Neuron (in vitro differentiated cells): ENCODE results near the gene KPNA3.
"Not testable (repeated sequence)": the region's sequence is repeated elsewhere in the genome, so short reads cannot be mapped to it uniquely, and the experiment has no call there.

Experiments
- H2AFZ ChIP-seq: one replicate; pipeline ENCODE4 v1.6.1; 2013; ENCODE audit warnings: low read depth, mild to moderate bottlenecking, inconsistent platforms, low read length, moderate library complexity
- H3K27me3 ChIP-seq: one replicate; pipeline ENCODE4 v1.6.1; 2013; ENCODE audit warnings: low read length; ENCODE audit not compliant: insufficient read depth
- H3K36me3 ChIP-seq: one replicate; pipeline ENCODE4 v1.6.1; 2013; ENCODE audit warnings: low read length; ENCODE audit not compliant: insufficient read depth
- H3K4me1 ChIP-seq: one replicate; pipeline ENCODE4 v1.6.1; 2013; ENCODE audit warnings: low read length; ENCODE audit not compliant: insufficient read depth
- H3K4me3 ChIP-seq: 2 replicates; pipeline ENCODE4 v1.5.1; 2013; ENCODE audit warnings: mild to moderate bottlenecking, low read length, moderate library complexity
- H3K9me3 ChIP-seq: one replicate; pipeline ENCODE4 v1.6.1; 2013; ENCODE audit warnings: low read length

KPNA3 gene

DNA sequence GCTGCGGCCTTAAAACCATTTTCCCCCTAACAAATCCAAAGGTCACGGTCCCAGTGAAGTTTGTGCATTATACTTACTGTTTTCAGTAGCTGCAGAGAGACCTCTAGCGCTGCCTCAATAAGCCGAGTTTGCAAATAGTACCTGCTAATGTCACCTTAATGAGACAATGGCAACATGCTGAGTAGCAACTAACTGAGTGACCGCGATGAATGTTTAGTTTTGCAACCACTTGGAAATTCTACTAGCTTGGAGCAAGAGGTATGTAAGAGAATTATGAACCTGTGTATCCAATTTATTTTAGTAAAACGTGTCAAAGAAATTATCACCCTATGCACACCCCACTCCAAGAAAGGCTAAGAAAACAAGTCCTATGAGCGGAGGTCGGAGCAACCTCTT lies 1.2 kb downstream of the KPNA3 start:
- Histone ChIP-seq H3K27me3 (no peaks in the 10 kb centered on the region), H2AFZ (peak overlapping the region; percentile 73), H3K9me3 (peaks cover 4% of the 10 kb centered on the region), H3K36me3 (no peaks in the 10 kb centered on the region), H3K4me3 (peak overlapping the region; percentile 74), H3K4me1 (peaks cover 14% of the 10 kb centered on the region)

DNA sequence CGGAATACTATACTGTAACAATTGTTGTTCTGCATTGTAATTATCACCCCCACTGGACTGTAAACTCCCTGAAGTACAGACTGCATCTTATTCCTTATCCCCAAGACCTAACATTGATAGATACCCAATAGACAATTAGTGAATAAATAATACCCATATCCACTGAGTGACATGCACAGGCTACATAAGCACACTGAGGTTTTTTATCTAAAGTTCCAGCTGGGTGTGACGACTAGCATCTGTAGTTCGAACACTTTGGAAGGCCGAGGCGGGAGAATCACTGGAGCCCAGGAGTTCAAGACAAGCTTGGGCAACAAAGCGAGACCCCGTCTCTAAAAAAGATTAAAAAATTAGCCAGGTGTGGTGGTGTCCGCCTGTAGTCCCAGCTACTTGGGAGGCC lies 2.5 kb downstream of the KPNA3 start:
- H3K4me1 ChIP-seq: peaks cover 14% of the 10 kb centered on the region
- peak overlapping the region; percentile 74 for H3K4me3 ChIP-seq
- no peak overlapping the region for H2AFZ ChIP-seq
- H3K9me3 ChIP-seq: peaks cover 4% of the 10 kb centered on the region
- no peaks in the 10 kb centered on the region for H3K27me3 ChIP-seq
- H3K36me3 ChIP-seq: no peaks in the 10 kb centered on the region

DNA sequence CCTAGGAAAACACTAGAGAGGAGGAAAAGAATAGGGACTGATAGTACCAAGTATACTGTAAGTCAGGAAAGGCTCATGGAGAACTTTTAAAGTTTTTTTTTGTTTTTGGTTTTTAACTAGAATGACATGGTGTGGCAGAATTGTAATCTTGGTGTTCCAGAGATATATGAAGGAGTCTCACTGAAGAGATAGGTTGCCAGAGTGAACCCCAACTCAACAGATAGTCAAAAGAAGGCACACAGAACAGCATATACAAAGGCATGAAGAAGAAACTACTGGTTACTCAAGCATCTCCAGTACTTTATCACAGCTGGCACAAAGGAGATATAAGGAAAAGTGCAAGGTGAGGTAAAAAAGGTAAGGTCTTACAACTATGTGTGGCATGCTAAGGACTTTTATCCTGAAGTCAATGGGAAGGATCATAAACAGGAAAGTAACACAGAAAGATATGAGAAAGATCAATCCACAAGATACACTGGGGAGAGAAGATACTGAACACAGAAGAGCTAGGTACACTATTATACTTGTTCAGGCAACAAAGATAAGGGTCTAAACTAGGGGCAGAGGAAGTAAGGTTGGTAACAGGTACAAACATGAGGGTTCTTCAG lies 6.0 kb downstream of the KPNA3 start:
- H3K4me3 ChIP-seq: no peak overlapping the region
- no peak overlapping the region for H2AFZ ChIP-seq
- peaks cover 14% of the 10 kb centered on the region for H3K4me1 ChIP-seq
- H3K27me3 ChIP-seq: no peaks in the 10 kb centered on the region
- peaks cover 4% of the 10 kb centered on the region for H3K9me3 ChIP-seq
- H3K36me3 ChIP-seq: no peaks in the 10 kb centered on the region

DNA sequence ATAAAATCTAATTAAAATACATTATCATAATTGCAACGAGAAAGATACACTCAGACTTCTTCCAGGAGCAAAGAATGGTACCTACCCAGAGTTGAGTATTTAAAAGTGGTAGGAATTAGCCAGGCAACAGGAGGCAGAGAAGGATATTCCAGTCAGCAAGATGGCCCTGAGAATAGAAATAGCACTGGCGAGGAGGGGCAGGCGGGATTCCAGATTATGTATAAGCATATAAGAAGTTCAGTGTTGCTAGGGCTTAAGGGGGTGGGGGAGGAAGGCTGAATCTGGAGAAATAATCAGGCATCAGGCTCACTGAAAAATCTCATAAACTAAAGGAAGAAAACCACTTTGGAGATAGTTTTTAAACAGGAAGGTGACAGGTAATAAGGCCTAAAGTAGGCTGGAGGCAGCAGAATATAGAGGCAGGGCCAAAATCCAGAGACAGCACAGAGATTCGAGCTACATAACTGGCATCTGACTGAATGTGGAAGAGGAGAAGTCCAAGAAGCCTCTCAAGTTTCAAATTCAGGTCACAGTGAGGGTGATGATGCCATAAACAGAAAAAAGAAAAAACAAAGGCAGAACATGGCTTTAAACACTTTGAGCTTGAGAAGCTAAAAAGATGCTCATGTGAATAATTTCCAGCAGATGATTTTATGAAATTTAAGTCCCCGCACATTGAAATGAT lies 7.5 kb downstream of the KPNA3 start:
- Histone ChIP-seq H3K36me3 (no peaks in the 10 kb centered on the region), H3K27me3 (no peaks in the 10 kb centered on the region), H3K4me3 (no peak overlapping the region), H3K4me1 (peaks cover 5% of the 10 kb centered on the region), H2AFZ (no peak overlapping the region), H3K9me3 (peaks cover 4% of the 10 kb centered on the region)

DNA sequence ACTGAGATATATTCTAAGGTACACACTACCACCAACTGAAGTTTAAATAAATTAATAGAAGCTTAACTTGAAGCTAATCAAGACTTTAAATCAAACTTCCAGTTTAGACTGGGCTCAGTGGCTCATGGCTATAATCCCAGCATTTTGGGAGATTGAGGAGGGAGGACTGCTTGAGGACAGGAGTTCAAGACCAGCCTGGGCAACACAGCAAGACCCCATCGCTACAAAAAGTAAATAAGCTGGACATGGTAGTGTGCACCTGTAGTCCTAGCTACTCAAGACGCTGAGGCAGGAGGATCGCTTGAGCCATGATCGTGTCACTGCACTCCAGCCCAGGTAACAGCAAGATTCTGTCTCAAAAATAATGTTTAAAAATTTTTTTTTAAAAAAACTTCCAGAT lies 8.6 kb downstream of the KPNA3 start:
- Histone ChIP-seq H3K9me3 (peaks cover 4% of the 10 kb centered on the region), H3K27me3 (no peaks in the 10 kb centered on the region), H3K36me3 (no peaks in the 10 kb centered on the region), H2AFZ (no peak overlapping the region), H3K4me3 (no peak overlapping the region), H3K4me1 (no peaks in the 10 kb centered on the region)

DNA sequence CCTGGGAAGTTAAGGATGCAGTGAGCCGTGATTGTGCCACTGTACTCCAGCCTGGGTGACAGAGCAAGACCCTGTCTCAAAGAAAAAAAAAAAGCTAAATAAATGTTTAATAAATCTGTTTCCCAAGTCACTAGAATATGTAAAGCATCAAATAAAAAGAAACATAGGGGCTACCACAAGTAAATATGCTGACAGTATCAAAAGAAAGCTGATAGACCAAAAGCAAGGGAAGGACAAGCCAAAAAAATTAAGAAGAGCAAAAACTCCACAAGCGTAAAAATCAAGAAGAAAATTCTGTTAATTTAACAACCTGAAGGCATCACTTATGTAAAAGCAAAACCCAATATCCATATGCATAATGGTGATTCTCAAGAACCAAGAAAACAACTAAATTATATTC lies 9.7 kb downstream of the KPNA3 start:
- Histone ChIP-seq H2AFZ (no peak overlapping the region), H3K9me3 (peaks cover 4% of the 10 kb centered on the region), H3K4me3 (no peak overlapping the region), H3K36me3 (no peaks in the 10 kb centered on the region), H3K4me1 (no peaks in the 10 kb centered on the region), H3K27me3 (no peaks in the 10 kb centered on the region)

DNA sequence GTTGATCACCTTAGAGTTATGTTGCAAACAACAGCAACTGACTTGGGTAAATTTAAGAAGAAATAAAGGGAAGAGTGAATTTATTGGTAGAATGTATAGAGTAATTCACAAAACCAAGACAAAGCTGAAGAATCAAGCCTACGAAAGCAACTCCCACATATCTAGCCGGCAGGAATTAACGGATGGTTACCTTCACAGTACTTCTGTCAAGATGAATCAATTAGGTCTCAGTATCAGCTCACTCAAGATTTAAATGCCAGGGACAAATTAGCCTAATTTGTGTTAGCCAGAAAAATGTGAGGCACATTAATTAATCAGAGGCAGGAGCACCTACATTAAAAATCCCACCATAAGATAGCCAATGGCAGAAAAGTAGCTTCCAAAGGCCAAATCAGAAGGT lies 10.7 kb downstream of the KPNA3 start:
- Histone ChIP-seq H3K27me3 (no peaks in the 10 kb centered on the region), H3K36me3 (no peaks in the 10 kb centered on the region), H2AFZ (no peak overlapping the region), H3K4me1 (no peaks in the 10 kb centered on the region), H3K9me3 (peaks cover 4% of the 10 kb centered on the region), H3K4me3 (no peak overlapping the region)

DNA sequence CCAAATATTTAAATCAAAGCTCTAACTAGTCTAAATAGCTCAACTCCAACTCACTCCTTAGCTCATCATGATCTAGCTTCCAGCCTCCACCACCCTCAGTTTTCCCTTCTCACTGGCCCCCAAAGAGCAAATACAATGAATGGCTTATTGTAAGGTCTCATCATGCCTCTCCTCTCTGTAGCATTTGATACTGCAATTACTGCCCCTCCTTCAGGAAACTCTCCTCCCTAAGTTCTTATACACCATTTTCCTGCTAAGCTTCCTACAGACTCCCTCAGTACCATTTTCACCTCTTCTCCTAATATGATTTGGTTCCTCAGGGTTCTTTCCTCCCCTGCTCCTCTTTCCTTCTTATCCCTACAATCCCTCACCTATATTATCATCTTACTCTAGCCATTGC lies 12.8 kb downstream of the KPNA3 start:
- Histone ChIP-seq H3K36me3 (no peaks in the 10 kb centered on the region), H3K9me3 (no peaks in the 10 kb centered on the region), H3K27me3 (no peaks in the 10 kb centered on the region), H3K4me3 (no peak overlapping the region), H2AFZ (no peak overlapping the region), H3K4me1 (no peaks in the 10 kb centered on the region)

DNA sequence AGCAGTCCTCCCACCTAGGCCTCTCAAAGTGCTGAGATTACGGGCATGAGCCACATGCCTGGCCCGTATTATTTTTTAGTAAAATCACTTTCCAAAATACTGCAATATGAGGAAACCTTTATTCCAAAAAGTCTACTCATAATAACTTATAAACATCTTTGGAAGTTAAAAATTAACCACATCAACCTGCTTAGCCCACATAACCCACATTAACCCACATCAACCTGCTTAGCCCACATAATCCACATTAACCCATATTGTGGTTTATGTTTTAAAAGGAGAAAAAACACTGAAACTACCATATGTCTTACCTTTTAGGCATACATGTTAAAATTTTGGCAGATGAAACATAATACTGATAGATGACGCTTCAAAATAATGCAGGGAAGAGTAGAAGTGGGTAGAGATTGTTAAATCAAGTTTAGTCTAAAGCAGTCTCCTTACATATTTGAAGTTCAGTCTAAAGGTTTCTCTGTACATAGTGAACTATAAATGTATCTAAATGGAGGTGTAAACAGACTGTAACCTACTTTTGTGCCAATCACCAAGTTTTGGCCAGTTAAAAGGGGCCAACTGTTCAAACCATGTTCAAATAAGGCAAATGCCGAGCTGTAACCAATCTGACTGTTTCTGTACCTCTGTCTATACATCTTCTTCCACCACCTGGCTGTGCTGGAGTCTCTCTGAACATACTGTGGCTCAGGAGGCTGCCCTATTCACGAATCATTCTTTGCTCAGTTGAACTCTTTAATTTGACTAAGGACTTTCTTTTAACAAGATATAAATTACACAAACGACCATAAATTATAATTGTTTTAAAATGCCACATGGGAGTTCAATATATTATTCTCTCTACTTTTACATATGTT lies 14.5 kb downstream of the KPNA3 start:
- Histone ChIP-seq H2AFZ (no peak overlapping the region), H3K4me3 (no peak overlapping the region), H3K27me3 (no peaks in the 10 kb centered on the region), H3K4me1 (no peaks in the 10 kb centered on the region), H3K9me3 (no peaks in the 10 kb centered on the region), H3K36me3 (no peaks in the 10 kb centered on the region)

DNA sequence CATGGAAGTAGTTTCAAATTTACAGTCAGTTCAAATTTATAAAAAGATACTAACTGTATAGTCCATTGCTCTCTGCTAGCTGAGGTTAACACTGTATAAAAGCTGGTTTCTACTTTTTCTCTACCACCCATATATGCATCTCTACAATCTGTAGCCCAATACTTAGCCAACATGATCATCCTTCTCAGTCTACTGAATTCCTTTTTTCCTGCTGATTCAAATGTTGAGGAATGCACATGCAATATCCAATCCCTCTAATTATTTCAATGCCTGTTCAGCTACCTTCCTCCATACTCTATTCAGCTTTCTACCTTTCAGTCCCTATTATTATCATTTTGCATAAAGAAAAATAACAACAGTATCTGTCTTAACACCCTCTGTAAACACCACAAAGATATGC lies 15.6 kb downstream of the KPNA3 start:
- Histone ChIP-seq H3K36me3 (no peaks in the 10 kb centered on the region), H3K27me3 (no peaks in the 10 kb centered on the region), H3K9me3 (no peaks in the 10 kb centered on the region), H3K4me3 (no peak overlapping the region), H3K4me1 (no peaks in the 10 kb centered on the region), H2AFZ (no peak overlapping the region)

DNA sequence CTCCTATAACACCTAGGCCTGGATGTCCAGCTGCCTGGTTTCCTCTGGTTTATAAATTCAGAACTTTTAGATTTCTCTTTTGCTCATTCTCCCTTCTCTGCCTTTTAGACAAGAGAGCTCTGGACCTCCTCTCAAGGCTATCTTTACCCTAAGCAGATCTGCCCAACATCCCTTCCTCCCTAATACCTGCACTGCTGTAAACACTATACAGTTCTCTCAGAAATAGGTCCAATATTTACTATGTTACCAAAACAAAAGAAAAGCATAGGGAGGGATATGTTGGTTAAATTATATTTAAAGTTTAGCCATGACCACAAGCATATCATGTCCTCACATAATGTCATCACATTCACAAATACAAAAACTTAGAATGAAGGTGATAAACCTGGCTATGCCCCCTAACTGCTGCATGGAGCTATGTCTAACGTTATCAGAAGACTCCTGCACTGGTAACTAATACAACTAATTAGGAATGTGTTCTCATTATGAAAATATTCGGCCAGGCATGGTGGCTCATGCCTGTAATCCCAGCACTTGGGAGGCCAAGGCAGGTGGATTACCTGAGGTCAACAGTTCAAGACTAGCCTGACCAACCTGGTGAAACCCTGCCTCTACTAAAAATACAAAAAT lies 18.0 kb downstream of the KPNA3 start:
- no peak overlapping the region for H3K4me3 ChIP-seq

DNA sequence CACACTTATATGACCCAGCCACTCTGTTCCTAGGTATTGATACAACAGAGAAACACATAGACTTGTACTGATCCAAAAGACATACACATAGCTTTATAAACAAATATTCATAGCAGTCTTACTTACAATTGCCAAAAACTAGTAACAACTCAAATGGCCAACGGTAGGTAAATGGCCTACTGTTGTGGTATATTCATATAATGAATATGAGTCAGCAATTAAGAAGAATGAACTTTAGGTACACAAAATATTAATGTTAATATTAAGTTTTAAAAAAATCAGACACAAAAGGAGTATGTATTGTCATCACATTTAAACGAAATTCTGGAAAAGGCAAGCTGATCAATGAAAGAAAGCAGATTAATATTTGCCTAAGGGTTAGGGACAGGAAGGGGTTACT lies 19.7 kb downstream of the KPNA3 start:
- Histone ChIP-seq H3K4me3 (no peak overlapping the region), H2AFZ (no peak overlapping the region), H3K27me3 (no peaks in the 10 kb centered on the region), H3K9me3 (no peaks in the 10 kb centered on the region), H3K4me1 (no peaks in the 10 kb centered on the region), H3K36me3 (no peaks in the 10 kb centered on the region)

More for the DNA sequence above, 18.0 kb downstream of the KPNA3 start:
- Histone ChIP-seq H3K9me3 (no peaks in the 10 kb centered on the region), H3K4me1 (no peaks in the 10 kb centered on the region), H3K27me3 (no peaks in the 10 kb centered on the region), H2AFZ (no peak overlapping the region), H3K36me3 (no peaks in the 10 kb centered on the region)

DNA sequence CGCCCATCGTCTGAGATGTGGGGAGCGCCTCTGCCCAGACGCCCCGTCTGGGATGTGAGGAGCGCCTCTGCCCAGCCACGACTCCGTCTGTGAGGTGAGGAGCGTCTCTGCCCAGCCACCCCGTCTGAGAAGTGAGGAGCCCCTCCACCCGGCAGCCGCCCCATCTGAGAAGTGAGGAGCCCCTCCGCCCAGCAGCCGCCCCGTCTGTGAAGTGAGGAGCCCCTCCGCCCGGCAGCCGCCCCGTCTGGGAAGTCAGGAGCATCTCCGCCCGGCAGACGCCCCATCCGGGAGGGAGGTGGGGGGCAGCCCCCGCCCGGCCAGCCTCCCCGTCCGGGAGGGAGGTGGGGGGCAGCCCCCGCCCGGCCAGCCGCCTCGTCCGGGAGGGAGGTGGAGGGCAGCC lies 30.7 kb downstream of the KPNA3 start:
- not testable (repeated sequence) for H3K4me1 ChIP-seq, H3K36me3 ChIP-seq, H2AFZ ChIP-seq, H3K27me3 ChIP-seq, H3K4me3 ChIP-seq
- H3K9me3 ChIP-seq: peaks cover 20% of the 10 kb centered on the region
